ENCODE measurements around the gene HSPB2.

- TF ChIP-seq RCOR1 (IDR thresholded peaks at IDR 0.05; ENCODE audit: insufficient replicate concordance, low read length), result no peak
- TF ChIP-seq CTCF (conservative IDR thresholded peaks at IDR 0.05; ENCODE audit: low read depth, low read length), result no peak
- no peak for TF ChIP-seq POLR2A (IDR thresholded peaks at IDR 0.05; ENCODE audit: low read depth, low read length)
- no peak for TF ChIP-seq USF2 (IDR thresholded peaks at IDR 0.05; ENCODE audit: low read depth, low read length)
These were observed 42.0 kb upstream of the HSPB2 start for GRCh38 chr11:111870522-111870885.

All from IMR-90 (cell line).